Fibroblast of mammary gland (primary cell): ENCODE results near the gene TUBB3.

Experiments
- DNase-seq: peaks from one replicate; pipeline ENCODE4 v3.0.0-alpha.2; 2010; ENCODE audit warnings: low read depth
- H3K4me3 ChIP-seq: 2 replicates; pipeline ENCODE4 v1.5.1; 2011; ENCODE audit warnings: low read depth, mild to moderate bottlenecking, low read length, moderate library complexity; ENCODE audit not compliant: control insufficient read depth
- CTCF ChIP-seq: conservative IDR thresholded peaks from 2 replicates; pipeline ENCODE4 v1.5.1; 2011; ENCODE audit warnings: low read depth, low read length, inconsistent platforms; ENCODE audit not compliant: control insufficient read depth, insufficient read depth

Gene TUBB3

GRCh38 chr16:89958596-89958995 lies 35.5 kb downstream of the TUBB3 start:
- no peak overlapping the region for H3K4me3 ChIP-seq
- DNase-seq: no peak
- no peak for TF ChIP-seq CTCF

- TF ChIP-seq CTCF: no peak
- no peak overlapping the region for H3K4me3 ChIP-seq
- DNase-seq: no peak
Measured at GRCh38 chr16:89960966-89961365, 37.8 kb downstream of the TUBB3 start.

- DNase-seq: no peak
- no peak for TF ChIP-seq CTCF
- no peak overlapping the region for H3K4me3 ChIP-seq
Measured at GRCh38 chr16:89961920-89962319, 38.8 kb downstream of the TUBB3 start.

- TF ChIP-seq CTCF: no peak
- no peak overlapping the region for H3K4me3 ChIP-seq
- no peak for DNase-seq
Measured at GRCh38 chr16:89962754-89963498, 39.8 kb downstream of the TUBB3 start.

- H3K4me3 ChIP-seq: no peak overlapping the region
- no peak for TF ChIP-seq CTCF
- no peak for DNase-seq
Measured at GRCh38 chr16:89964201-89964600, 41.1 kb downstream of the TUBB3 start.

GRCh38 chr16:89965447-89966225 lies 42.5 kb downstream of the TUBB3 start:
- TF ChIP-seq CTCF: no peak
- no peak overlapping the region for H3K4me3 ChIP-seq
- no peak for DNase-seq
